Testis (tissue), 3 donors: ENCODE results near the gene LRRIQ1. TPM values are rescaled to one million over a fixed set of nuclear protein-coding genes. Genes with fewer than 3 reads are reported as not detected.

ENCODE experiments used
- DNase-seq: peaks from one replicate; pipeline ENCODE4 v3.0.0-alpha.2; 2019
- H3K27ac ChIP-seq, 2 donors: fragments of 200-600 bp; sonication (generic); one replicate each; pipeline ENCODE4 v1.5.1; 2019
- H3K27me3 ChIP-seq: fragments of 200-600 bp; sonication (generic); one replicate; pipeline ENCODE4 v1.5.1; 2019
- H3K36me3 ChIP-seq: fragments of 200-600 bp; sonication (generic); one replicate; pipeline ENCODE4 v1.5.1; 2017; ENCODE audit warnings: low read depth; ENCODE audit errors: missing control alignments
- H3K4me1 ChIP-seq: fragments of 200-600 bp; sonication (generic); one replicate; pipeline ENCODE4 v1.5.1; 2019
- H3K4me3 ChIP-seq, 2 donors: fragments of 200-600 bp; sonication (generic); one replicate each; pipeline ENCODE4 v1.5.1; 2017 to 2019
- H3K9me3 ChIP-seq: fragments of 200-600 bp; sonication (generic); one replicate; pipeline ENCODE4 v1.5.1; 2017
- POLR2A ChIP-seq: fragments of 450-650 bp; IDR thresholded peaks from one replicate; pipeline ENCODE4 v1.6.1; 2017; ENCODE audit warnings: antibody characterized with exemption, mild to moderate bottlenecking, moderate library complexity
- WGBS, 2 donors: methylation state at CpG; one replicate each; pipeline ENCODE4 v1.1.5; 2018; 5-methylcytosine and 5-hydroxymethylcytosine counted together
- intact Hi-C: fragments of 100-400 bp; cut with DNase I; formaldehyde crosslinking; loops from one replicate; pipeline ENCODE4 v1.15.1; 2023; ENCODE audit warnings: low total_unique reads
- polyA plus RNA-seq: library from polyadenylated mRNA; stranded (reverse); fragments of 350-450 nt; fragmentation: Illumina TruSeq; extraction: RNeasy Lipid Tissue Mini Kit (QIAGEN cat#74804); gene quantifications from one replicate; pipeline ENCODE4 v1.2.3, GENCODE V29; 2014; ENCODE audit warnings: low read depth, low replicate concordance; ENCODE audit not compliant: insufficient read depth
- total RNA-seq, 2 donors: library from RNA; depleted of rRNA; stranded (reverse); fragments of >200 nt; gene quantifications; one replicate each; pipeline ENCODE4 v1.2.3, GENCODE V29; 2016
- TF ChIP-seq, protein P1 (sequence below), 3 experiments: fragments of 450-650 bp in 2 of 3; fragments of 200-600 bp in 1 of 3; sonication (generic) in 1 of 3; IDR thresholded peaks; one replicate each; pipeline ENCODE4 v1.5.1; 2016 to 2019; ENCODE audit warnings: antibody characterized with exemption in 3 of 3, mild to moderate bottlenecking in 2 of 3, moderate library complexity in 1 of 3

LRRIQ1 gene
- total and polyA plus RNA-seq, 3 donors from 2014 or later = 9.6 to 29.0 (median 13.2) TPM

DNA sequence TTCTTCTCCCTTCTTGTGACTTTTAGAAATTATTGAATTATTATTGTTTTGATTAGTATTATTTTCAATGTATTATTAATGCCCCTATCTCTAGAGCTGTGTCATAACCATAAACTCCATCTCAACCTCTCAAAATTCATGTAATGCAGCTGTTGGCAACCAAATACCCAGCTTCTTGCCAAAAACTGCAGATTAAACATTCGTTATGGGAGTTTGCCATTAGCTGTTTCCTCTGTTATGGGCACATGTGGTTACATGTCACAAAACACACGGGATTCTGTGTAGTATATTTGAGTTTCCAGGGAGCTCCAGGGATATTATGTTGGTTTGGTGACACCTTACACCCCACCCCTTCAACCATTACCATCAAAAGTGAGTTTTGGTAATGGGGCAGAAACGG is 241.0 kb downstream of the LRRIQ1 start:
- Histone ChIP-seq H3K27ac (no peak overlapping the region), H3K9me3 (no peaks in the 10 kb centered on the region), H3K27me3 (peaks cover 8% of the 10 kb centered on the region), H3K4me3 (no peak overlapping the region), H3K4me1 (peaks cover 4% of the 10 kb centered on the region), H3K36me3 (no peaks in the 10 kb centered on the region)
- WGBS, 2 donors = 37 to 43% methylated on average over 3 of the region's 3 CpGs
- intact Hi-C loops = no loop called here
- DNase-seq = no peak
- TF ChIP-seq POLR2A = no peak
- TF ChIP-seq, protein P1, sequence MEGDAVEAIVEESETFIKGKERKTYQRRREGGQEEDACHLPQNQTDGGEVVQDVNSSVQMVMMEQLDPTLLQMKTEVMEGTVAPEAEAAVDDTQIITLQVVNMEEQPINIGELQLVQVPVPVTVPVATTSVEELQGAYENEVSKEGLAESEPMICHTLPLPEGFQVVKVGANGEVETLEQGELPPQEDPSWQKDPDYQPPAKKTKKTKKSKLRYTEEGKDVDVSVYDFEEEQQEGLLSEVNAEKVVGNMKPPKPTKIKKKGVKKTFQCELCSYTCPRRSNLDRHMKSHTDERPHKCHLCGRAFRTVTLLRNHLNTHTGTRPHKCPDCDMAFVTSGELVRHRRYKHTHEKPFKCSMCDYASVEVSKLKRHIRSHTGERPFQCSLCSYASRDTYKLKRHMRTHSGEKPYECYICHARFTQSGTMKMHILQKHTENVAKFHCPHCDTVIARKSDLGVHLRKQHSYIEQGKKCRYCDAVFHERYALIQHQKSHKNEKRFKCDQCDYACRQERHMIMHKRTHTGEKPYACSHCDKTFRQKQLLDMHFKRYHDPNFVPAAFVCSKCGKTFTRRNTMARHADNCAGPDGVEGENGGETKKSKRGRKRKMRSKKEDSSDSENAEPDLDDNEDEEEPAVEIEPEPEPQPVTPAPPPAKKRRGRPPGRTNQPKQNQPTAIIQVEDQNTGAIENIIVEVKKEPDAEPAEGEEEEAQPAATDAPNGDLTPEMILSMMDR (IDR thresholded peaks at IDR 0.05) = no peak

DNA sequence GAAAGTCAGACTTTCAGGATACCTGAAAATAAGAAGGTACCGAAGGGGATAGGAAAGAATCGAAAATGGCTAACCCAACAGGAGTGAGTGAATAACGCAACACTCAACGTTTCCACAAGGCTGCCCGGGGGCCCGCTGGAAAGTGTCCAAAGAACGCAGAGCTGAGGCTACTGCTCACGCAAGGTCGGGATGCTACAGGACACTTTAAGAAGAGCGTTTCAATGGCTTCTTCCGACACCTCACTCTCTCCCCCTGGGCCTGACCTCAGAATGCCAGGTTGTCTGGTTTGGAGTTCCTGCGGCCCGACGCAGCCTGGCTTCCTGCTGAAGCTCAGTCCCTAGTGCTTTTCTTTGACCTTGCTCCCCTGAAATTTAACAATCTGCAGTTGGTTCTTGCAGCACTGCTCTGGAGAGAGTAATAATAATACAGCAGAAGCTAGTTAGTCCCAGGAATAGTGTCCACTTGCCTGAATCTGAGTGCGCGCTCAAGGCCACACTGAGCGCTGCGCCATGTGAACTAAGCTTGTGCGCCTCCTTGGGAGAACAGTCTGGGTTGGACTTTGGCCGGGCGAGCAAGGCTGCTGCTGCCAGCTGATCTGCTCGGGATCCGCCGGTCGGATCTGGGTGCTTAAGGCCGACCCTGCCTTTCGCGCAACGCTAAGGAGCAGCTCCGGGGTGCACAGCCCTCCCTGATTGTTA is 241.9 kb downstream of the LRRIQ1 start:
- Histone ChIP-seq H3K4me1 (peaks cover 4% of the 10 kb centered on the region), H3K27me3 (peaks cover 8% of the 10 kb centered on the region), H3K9me3 (no peaks in the 10 kb centered on the region), H3K36me3 (no peaks in the 10 kb centered on the region), H3K27ac (no peak overlapping the region), H3K4me3 (no peak overlapping the region)
- 35 to 45% methylated on average over 16 to 30 of the region's 30 CpGs for WGBS, 2 donors
- DNase-seq = no peak
- TF ChIP-seq, protein P1 (IDR thresholded peaks at IDR 0.05) = no peak
- no peak for TF ChIP-seq POLR2A
- intact Hi-C loops = no loop called here

DNA sequence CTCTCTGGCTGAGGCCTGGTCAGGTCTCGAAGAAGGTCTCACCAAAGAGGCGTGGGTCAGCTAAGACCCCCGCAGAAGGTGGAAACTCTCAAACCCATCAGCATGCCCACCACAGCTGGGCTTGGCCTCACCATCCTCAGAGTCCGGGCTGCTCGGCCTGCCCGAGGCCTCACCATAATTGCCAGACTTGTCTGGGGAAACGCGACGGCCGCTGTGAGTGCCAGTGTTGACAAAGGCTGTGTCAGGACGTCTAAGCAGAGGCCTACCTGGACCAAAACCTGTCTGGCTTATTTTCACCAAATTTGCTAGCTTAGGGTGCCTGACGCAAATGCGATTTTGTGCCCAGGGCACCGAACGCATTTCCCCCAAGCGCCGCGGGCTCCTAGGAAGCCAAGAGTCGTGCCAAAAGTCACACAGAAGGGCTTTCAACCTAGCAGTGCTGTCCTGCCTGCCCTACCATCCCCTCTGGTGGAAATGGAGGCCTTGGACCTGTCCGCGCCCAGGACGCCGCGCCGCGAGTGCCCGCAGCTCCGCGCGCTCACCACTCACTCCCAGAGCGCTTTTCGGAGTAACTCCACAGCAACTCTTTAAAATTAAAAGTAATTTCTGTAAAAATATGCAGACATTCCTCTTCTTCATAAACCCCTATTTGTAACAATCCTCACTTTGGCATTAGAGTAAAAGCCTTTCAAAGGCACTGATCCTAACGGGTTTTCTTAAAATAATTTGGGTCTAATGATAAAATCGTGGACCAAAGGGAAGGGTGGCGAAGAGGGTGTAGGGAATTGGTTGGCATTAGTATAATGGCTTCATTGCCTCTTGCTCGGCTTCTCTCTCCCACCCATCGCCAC is 242.7 kb downstream of the LRRIQ1 start:
- no peak overlapping the region for H3K27ac ChIP-seq
- H3K27me3 ChIP-seq = peaks cover 8% of the 10 kb centered on the region
- no peaks in the 10 kb centered on the region for H3K9me3 ChIP-seq
- peaks cover 4% of the 10 kb centered on the region for H3K4me1 ChIP-seq
- 23 to 48% methylated on average over 27 to 37 of the region's 37 CpGs for WGBS, 2 donors
- DNase-seq = no peak
- H3K4me3 ChIP-seq = peak overlapping the region in 1 of 2 donors; percentile 32
- no peaks in the 10 kb centered on the region for H3K36me3 ChIP-seq
- TF ChIP-seq, protein P1 (IDR thresholded peaks at IDR 0.05) = no peak
- TF ChIP-seq POLR2A = no peak
- intact Hi-C loops = no loop called here

DNA sequence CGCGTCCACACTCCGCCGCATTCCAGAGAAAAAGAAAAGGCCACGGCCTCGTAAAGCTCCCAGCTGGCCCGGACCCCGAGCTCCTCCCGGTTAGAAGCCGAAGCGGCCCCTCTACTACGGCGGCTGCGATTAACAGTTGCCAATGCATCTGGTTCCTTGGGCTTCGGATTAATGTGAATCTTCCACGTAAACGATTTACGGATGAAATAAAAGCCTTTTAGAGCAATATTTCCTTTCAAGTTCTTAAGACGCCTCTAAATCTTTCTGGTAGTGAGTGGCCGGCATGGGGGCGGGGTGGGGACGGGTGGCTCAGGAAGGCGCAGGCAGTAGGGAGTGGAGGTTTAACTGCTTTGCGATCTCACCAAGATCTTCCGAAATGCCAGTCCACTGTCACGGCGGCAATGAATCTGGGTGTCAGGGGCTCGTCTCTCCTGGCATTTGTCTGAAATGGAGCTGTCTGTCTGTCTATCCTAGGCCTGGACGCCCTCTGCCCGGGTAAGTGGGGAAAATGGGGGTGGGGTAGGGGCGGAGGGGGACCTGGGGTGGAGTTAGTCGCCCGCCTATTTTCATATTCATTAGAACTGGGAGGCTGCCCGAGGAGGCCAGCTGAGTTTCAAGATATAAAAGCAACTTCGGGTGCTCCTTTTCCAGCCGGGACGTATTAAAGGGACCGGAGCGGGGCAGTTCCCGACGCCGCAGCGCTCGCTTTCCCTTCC is 243.5 kb downstream of the LRRIQ1 start:
- intact Hi-C loops = no loop called here
- H3K27ac ChIP-seq = no peak overlapping the region

More for the DNA sequence above, 243.5 kb downstream of the LRRIQ1 start:
- 4 to 7% methylated on average over 39 to 44 of the region's 44 CpGs for WGBS, 2 donors
- Histone ChIP-seq H3K4me1 (peaks cover 4% of the 10 kb centered on the region), H3K4me3 (peak overlapping the region; percentile 32), H3K27me3 (peaks cover 8% of the 10 kb centered on the region), H3K9me3 (no peaks in the 10 kb centered on the region), H3K36me3 (no peaks in the 10 kb centered on the region)
- DNase-seq = no peak
- no peak for TF ChIP-seq POLR2A
- TF ChIP-seq, protein P1 (IDR thresholded peaks at IDR 0.05) = no peak
